VCaP (cell line): Measurements from ENCODE around the gene CLOCK.

ENCODE experiments used
- H3K27ac ChIP-seq: fragments of 450-650 bp; 2 replicates; pipeline ENCODE4 v1.5.1; 2017
- CTCF ChIP-seq: fragments of 450-650 bp; conservative IDR thresholded peaks from 2 replicates; pipeline ENCODE4 v1.5.1; 2017; ENCODE audit warnings: mild to moderate bottlenecking, moderate library complexity

The CLOCK gene

GRCh38 chr4:55447831-55448230, 98.9 kb downstream of the CLOCK start:
- H3K27ac ChIP-seq = no peak overlapping the region
- TF ChIP-seq CTCF = no peak

GRCh38 chr4:55447108-55447708, 99.5 kb downstream of the CLOCK start:
- no peak overlapping the region for H3K27ac ChIP-seq
- no peak for TF ChIP-seq CTCF

- no peak overlapping the region for H3K27ac ChIP-seq
- no peak for TF ChIP-seq CTCF
Measured at GRCh38 chr4:55446578-55446922, 100.2 kb downstream of the CLOCK start.

- H3K27ac ChIP-seq = no peak overlapping the region
- TF ChIP-seq CTCF = no peak
Measured at GRCh38 chr4:55445921-55446577, 100.7 kb downstream of the CLOCK start.

GRCh38 chr4:55444827-55445226, 101.9 kb downstream of the CLOCK start:
- TF ChIP-seq CTCF = peak; percentile 84
- no peak overlapping the region for H3K27ac ChIP-seq

- H3K27ac ChIP-seq = no peak overlapping the region
- no peak for TF ChIP-seq CTCF
Measured at GRCh38 chr4:55442541-55442940, 104.2 kb downstream of the CLOCK start.

GRCh38 chr4:55440786-55441185, 105.9 kb downstream of the CLOCK start:
- no peak for TF ChIP-seq CTCF

More at GRCh38 chr4:55440786-55441185, 105.9 kb downstream of the CLOCK start:
- no peak overlapping the region for H3K27ac ChIP-seq
